ENCODE measurements around the gene RALGAPA1.
"Not testable (repeated sequence)": the region's sequence is repeated elsewhere in the genome, so short reads cannot be mapped to it uniquely, and the experiment has no call there.

Gene RALGAPA1

DNA sequence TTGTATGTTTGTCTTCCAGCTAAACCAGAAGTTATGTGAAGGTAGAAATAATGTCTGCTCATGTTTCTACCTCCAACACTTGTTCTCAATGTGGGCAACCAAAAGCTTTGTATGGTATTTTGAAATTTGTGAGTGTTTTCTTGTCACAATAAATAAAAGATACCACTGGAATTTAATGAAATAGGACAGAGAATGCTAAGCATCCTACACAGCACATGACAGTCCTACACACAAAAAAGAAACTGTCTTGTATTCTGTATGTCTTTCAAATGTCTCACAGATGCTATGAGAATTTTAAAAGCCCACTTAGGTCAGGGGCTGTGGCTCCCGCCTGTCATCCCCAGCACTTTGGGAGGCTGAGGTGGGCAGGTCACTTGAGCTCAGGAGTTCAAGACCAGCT is 68.9 kb downstream of the RALGAPA1 start:
- Histone ChIP-seq H4K20me1 (ENCODE audit: insufficient read depth, low read length) (no peaks in the 10 kb centered on the region), H3K79me2 (ENCODE audit: insufficient read depth, low read length) (no peaks in the 10 kb centered on the region), H3K27ac (ENCODE audit: low read length) (no peak overlapping the region), H3K9ac (ENCODE audit: low read depth, low read length) (no peak overlapping the region), H3K4me3 (ENCODE audit: low read depth in 1 of 2, low read length in 2 of 2) (no peak overlapping the region), H3K4me2 (ENCODE audit: insufficient read depth, low read length) (no peak overlapping the region), H3K36me3 (ENCODE audit: insufficient read depth, low read length) (peaks cover 5% of the 10 kb centered on the region; the same call in 1 of the 2 replicates), H3K4me1 (ENCODE audit: insufficient read depth, low read length) (no peaks in the 10 kb centered on the region), H3K9me3 (ENCODE audit: insufficient read depth, low read length, severe bottlenecking) (no peaks in the 10 kb centered on the region), H3K27me3 (ENCODE audit: insufficient read depth, low read length, poor library complexity) (no peaks in the 10 kb centered on the region), H2AFZ (ENCODE audit: low read depth, low read length) (no peak overlapping the region)
- TF ChIP-seq, protein P1, sequence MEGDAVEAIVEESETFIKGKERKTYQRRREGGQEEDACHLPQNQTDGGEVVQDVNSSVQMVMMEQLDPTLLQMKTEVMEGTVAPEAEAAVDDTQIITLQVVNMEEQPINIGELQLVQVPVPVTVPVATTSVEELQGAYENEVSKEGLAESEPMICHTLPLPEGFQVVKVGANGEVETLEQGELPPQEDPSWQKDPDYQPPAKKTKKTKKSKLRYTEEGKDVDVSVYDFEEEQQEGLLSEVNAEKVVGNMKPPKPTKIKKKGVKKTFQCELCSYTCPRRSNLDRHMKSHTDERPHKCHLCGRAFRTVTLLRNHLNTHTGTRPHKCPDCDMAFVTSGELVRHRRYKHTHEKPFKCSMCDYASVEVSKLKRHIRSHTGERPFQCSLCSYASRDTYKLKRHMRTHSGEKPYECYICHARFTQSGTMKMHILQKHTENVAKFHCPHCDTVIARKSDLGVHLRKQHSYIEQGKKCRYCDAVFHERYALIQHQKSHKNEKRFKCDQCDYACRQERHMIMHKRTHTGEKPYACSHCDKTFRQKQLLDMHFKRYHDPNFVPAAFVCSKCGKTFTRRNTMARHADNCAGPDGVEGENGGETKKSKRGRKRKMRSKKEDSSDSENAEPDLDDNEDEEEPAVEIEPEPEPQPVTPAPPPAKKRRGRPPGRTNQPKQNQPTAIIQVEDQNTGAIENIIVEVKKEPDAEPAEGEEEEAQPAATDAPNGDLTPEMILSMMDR (IDR thresholded peaks at IDR 0.05; ENCODE audit: borderline replicate concordance, extremely low read depth, low read length, poor library complexity, severe bottlenecking), result no peak
- TF ChIP-seq EZH2 (IDR thresholded peaks at IDR 0.05; ENCODE audit: borderline replicate concordance, low read depth, low read length, severe bottlenecking), result no peak
- ATAC-seq (ENCODE audit: insufficient read depth, low read depth) (no peak), DNase-seq (no peak)

DNA sequence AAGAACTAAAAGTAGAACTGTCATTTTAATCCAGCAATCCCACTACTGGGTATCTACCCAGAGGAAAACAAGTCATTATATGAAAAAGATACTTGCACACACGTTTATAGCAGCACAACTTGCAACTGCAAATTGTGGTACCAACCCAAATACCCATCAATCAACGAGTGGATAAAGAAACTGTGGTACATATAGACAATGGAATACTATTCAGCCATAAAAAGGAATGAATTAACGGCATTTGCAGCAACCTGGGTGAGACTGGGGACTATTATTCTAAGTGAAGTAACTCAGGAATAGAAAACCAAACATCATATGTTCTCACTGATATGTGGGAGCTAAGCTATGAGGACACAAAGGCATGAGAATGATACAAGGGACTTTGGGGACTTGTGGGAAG is 73.9 kb downstream of the RALGAPA1 start:
- not testable (repeated sequence) for H3K36me3 ChIP-seq (ENCODE audit: insufficient read depth, low read length); H3K27me3 ChIP-seq (ENCODE audit: insufficient read depth, low read length, poor library complexity); H3K9ac ChIP-seq (ENCODE audit: low read depth, low read length); H3K4me2 ChIP-seq (ENCODE audit: insufficient read depth, low read length); H4K20me1 ChIP-seq (ENCODE audit: insufficient read depth, low read length); H3K4me3 ChIP-seq (ENCODE audit: low read depth in 1 of 2, low read length in 2 of 2); ATAC-seq (ENCODE audit: insufficient read depth, low read depth); H3K9me3 ChIP-seq (ENCODE audit: insufficient read depth, low read length, severe bottlenecking); DNase-seq; H3K79me2 ChIP-seq (ENCODE audit: insufficient read depth, low read length); H3K27ac ChIP-seq (ENCODE audit: low read length); H2AFZ ChIP-seq (ENCODE audit: low read depth, low read length)
- H3K4me1 ChIP-seq (ENCODE audit: insufficient read depth, low read length), result peaks cover 11% of the 10 kb centered on the region

DNA sequence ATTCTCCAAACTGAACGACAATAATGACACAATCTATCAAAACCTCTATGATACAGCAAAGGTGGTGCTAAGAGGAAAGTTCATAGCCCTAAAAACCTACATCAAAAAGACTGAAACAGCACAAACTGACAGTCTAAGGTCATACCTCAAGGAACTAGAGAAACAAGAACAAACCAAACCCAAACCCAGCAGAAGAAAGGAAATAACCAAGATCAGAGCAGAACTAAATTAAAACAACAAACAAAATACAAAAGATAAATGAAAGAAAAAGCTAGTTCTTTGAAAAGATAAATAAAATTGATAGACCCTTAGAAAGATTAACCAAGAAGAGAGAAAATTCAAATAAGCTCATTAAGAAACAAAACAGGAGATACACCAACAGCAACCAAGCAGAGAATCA is 75.6 kb downstream of the RALGAPA1 start:
- ATAC-seq (ENCODE audit: insufficient read depth, low read depth); H3K9me3 ChIP-seq (ENCODE audit: insufficient read depth, low read length, severe bottlenecking); H3K4me3 ChIP-seq (ENCODE audit: low read depth in 1 of 2, low read length in 2 of 2); H3K79me2 ChIP-seq (ENCODE audit: insufficient read depth, low read length); H2AFZ ChIP-seq (ENCODE audit: low read depth, low read length); H3K4me2 ChIP-seq (ENCODE audit: insufficient read depth, low read length); H4K20me1 ChIP-seq (ENCODE audit: insufficient read depth, low read length); H3K36me3 ChIP-seq (ENCODE audit: insufficient read depth, low read length); H3K9ac ChIP-seq (ENCODE audit: low read depth, low read length); H3K27ac ChIP-seq (ENCODE audit: low read length); DNase-seq; H3K27me3 ChIP-seq (ENCODE audit: insufficient read depth, low read length, poor library complexity): not testable (repeated sequence)
- peaks cover 11% of the 10 kb centered on the region for H3K4me1 ChIP-seq (ENCODE audit: insufficient read depth, low read length)

DNA sequence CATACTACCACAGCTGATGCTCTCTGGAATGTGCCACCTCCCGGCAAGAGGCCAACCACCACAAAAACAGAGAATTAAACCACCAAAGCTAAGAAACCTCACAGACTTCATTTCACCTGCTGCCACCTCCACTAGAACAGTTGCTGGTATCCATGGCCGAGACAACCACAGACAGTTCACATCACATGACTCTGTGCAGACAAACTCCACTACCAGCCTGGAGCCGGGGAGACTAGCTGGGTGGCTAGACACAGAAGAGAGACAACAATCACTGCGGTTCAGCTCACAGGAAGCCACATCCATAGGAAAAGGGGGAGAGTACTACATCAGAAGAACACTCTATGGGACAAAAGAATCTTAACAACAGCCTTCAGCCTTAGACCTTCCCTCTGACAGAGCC is 78.2 kb downstream of the RALGAPA1 start:
- Histone ChIP-seq H3K9ac (ENCODE audit: low read depth, low read length) (no peak overlapping the region), H3K79me2 (ENCODE audit: insufficient read depth, low read length) (no peaks in the 10 kb centered on the region), H3K27ac (ENCODE audit: low read length) (peak overlapping the region; percentile 47; the same call in 1 of the 2 replicates), H4K20me1 (ENCODE audit: insufficient read depth, low read length) (no peaks in the 10 kb centered on the region; the same call in 1 of the 2 replicates), H3K4me1 (ENCODE audit: insufficient read depth, low read length) (peaks cover 11% of the 10 kb centered on the region), H3K27me3 (ENCODE audit: insufficient read depth, low read length, poor library complexity) (no peaks in the 10 kb centered on the region), H3K4me2 (ENCODE audit: insufficient read depth, low read length) (no peak overlapping the region; the same call in 1 of the 2 replicates), H3K36me3 (ENCODE audit: insufficient read depth, low read length) (peaks cover 10% of the 10 kb centered on the region; the same call in 1 of the 2 replicates), H2AFZ (ENCODE audit: low read depth, low read length) (no peak overlapping the region), H3K4me3 (ENCODE audit: low read depth in 1 of 2, low read length in 2 of 2) (no peak overlapping the region), H3K9me3 (ENCODE audit: insufficient read depth, low read length, severe bottlenecking) (no peaks in the 10 kb centered on the region)
- DNase-seq, result peak; percentile 69
- ATAC-seq (ENCODE audit: insufficient read depth, low read depth), result peak; percentile 99
- TF ChIP-seq, protein P1 (IDR thresholded peaks at IDR 0.05; ENCODE audit: borderline replicate concordance, extremely low read depth, low read length, poor library complexity, severe bottlenecking), result no peak
- no peak for TF ChIP-seq EZH2 (IDR thresholded peaks at IDR 0.05; ENCODE audit: borderline replicate concordance, low read depth, low read length, severe bottlenecking)

Measured in DND-41 (cell line).